GM21529 (cell line): ENCODE measurements around the gene UBE2D1.

ENCODE experiments used
- ATAC-seq: cut with Tn5 transposase; IDR thresholded peaks from one replicate; pipeline ENCODE4 v1.9.1; 2021; ENCODE audit not compliant: unreplicated experiment

Gene UBE2D1

DNA sequence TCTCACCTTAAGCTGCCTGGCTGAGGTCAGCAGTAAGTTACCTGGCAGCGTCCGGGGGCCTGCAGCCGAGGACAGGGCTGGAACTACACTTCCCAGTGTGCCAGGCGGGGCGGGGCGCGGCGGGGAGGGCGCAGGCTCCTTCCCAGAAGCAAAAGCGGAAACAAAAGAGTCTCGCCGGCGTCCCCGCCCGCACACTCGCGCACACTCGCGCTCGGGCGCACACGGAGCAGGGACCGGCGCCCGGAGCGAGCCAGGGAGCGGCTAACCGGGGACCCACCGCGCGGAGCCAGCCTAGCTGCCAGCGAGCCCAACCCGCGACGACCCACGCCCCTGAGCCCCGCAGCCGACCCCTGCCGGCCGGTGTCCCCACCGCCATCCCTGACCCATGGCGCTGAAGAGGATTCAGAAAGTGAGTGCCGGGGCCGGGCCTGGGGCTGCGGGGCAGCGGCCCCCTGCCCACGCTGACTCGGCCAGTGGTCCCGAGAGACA lies at the start of gene UBE2D1:
TSS of gene UBE2D1 (plus strand) at position 190 of the 489 bp plus-strand sequence. CDS start at position 386, 196 bp downstream.
- ATAC-seq, result peak; percentile 98

DNA sequence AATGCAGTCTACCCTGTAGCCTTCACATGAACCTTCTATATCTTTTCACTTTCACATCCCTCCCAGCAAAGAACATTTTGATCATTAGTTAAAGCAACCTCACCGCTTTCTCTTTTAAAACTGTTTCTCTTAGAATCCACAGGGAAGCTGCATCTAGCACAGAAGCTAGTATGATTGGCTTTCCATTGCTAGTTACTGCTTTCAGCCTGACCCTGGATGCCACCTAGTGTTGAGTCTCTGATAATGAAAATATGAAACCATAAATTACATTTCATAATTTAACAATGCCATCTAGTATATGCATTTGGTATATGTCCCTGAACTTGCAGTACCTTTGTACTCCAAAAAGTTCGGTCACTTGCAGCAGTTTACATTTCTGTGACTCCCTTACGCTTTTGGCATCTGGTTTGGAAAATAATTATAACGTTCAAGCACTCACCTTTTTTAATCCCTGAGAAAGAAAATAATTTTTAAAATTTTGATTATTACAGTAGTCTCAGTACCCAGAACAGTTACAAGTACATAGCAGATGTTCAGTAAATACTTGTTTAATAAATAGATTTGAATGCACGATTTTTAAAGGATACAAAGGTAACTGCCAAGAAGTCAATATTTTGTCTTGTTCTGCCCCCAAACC lies 43.1 kb upstream of the UBE2D1 start:
- ATAC-seq, result peak; percentile 91

DNA sequence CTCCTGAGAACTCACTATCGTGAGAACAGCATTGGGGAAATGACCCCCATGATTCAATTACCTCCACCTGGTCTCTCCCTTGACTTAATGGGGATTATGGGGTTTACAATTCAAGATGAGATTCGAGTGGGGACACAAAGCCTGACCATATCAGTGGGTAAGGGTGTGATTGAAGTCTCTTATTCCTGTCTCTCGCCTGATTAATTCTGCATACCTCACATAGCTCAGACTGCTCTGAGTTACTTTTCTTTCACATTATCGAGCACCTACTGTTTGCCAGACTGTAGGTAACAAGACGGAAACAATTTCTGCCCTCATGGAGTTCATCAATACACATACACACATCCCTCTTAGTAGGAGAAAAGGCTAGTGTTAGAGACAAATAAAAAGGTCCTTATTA lies 40.8 kb upstream of the UBE2D1 start:
- no peak for ATAC-seq

- peak; percentile 97 for ATAC-seq
Measured at GRCh38 chr10:58299580-58299979, 35.2 kb upstream of the UBE2D1 start.

- no peak for ATAC-seq
Measured at GRCh38 chr10:58300676-58301075, 34.1 kb upstream of the UBE2D1 start.

DNA sequence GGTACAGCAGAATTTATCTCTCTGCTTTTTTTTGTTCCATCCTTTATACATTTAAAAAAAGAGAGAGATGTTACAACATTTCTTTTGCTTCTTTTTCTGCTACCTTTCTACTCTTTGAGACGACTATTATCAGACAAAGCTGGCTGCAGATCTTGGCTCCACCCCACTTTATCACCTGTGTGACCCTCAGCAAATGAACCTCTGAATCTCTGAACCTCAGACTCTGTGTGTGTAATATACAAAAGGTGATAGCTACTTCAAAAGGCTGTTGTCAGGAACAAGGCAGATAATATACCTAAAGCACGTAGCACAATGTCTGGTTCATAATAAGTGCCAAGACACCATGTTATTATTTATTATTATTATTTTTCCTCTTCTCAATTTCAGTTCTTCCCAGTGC lies 32.6 kb upstream of the UBE2D1 start:
- ATAC-seq, result no peak

- ATAC-seq, result no peak
Measured at GRCh38 chr10:58304099-58304633, 30.6 kb upstream of the UBE2D1 start.

DNA sequence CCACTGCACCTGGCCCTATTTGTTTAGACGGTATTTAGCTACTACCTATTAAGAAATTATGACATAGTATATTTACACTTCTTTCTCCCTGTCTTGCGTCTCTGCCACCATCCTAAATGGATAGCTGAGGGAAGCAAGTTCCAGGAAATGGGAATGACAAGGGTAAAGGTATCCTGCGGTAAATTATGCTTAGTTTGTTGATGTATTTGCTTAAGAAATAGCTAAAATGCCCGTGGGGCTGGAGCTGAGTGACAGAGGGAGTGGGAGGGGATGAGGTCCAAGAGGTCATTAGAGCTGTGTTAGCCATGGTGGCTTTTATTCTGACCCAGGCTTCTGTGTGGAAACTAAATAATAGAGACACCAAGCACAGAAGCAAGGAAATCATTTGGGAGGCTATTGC lies 29.0 kb upstream of the UBE2D1 start:
- ATAC-seq, result no peak

- ATAC-seq, result no peak
Measured at GRCh38 chr10:58307676-58308075, 27.1 kb upstream of the UBE2D1 start.

DNA sequence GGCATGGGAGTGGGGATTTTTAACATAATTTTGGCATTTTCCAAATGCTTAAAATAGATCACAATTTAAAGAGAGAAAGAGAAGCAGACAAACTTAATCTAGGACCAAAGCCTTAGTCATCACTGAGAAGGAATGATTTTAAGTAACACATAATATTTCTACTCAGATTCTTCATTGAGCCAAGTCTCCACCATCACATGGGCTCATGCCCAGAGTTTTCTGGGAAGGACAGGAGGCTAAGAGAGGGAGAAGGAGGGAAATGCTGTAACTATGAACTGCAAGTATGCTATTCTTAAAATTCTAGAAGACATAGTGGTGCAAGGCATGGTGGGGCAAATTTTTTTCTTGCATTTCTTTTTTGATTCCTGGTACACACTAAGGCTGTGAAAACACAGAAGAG lies 23.8 kb upstream of the UBE2D1 start:
- no peak for ATAC-seq

GRCh38 chr10:58316874-58317273 lies 17.9 kb upstream of the UBE2D1 start:
- ATAC-seq, result no peak

DNA sequence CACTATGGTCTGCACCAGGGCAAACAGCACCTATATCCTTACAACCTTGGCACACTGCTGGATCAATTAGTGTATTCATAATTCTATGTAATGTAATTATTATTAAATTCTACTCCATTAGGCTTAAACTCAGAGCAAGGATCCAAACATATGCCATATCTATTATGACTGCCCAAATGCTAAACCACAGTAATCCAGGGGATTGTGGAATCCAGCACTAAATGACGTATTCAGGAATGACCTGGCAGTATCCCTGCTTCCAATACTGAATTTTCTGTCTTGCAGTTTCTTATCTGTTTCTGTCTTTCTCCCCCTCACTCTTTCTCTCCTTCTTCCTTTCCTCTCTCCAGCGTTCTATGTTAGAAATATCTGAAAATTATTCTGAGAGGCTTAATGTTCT lies 16.5 kb upstream of the UBE2D1 start:
- ATAC-seq, result no peak

DNA sequence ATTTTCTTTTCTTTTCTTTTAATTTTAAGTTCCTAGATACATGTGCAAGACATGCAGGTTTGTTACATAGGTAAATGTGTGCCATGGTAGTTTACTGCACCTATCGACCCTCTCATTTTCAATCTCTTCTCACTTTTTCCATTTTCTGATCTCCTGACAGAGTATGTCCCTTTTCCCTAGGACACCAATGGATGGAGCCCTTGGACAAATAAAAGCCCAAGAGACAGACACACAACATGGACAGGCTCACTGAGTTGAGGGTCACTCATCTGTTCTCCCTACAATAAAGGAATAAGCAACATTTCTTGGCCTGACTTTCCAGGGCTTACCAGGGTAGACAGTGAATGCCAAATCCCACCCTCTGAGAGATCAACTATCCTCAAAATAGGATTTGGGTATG lies 15.2 kb upstream of the UBE2D1 start:
- no peak for ATAC-seq

GRCh38 chr10:58320351-58321049 lies 14.3 kb upstream of the UBE2D1 start:
- no peak for ATAC-seq

- peak; percentile 77 for ATAC-seq
Measured at GRCh38 chr10:58322072-58322834, 12.6 kb upstream of the UBE2D1 start.

DNA sequence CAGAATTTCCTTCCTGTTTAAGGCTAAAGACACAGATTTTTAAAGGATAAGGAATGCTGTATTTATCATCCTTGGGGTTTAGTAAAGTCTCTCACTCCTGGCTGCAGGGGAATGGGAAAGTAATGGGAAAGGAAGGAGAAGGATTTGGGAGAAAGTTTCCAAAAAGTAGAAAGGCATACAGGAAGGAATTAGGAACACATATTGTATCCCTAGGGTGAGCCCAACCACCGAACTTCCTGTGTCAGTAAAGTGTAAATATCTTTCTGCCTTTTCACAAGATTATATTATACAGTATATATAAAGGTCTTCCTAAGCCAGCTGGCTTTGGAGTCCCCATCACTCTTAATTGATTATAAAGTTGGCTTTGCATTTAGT lies 12.0 kb upstream of the UBE2D1 start:
- ATAC-seq, result no peak

DNA sequence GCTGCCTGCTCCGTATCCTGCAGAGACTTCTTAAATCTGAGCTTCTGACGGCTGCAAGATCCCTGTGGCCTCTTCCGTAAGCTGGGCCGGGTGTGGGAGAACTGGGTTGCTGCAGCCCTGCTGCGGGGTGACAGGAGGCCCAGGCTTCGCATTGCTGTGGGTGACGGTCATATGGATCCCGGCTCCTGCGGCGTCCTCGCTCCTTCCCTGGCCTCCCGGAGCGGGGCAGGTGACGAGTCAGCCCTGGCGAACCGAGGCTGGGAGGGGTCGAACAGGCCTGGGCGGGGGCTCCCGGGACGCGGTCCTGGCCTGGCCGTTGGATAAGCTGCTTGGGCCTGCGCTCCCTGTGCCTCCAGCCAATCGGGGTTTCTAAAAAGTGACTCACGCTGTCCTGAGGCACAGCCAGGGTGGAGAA lies 7.8 kb upstream of the UBE2D1 start:
- ATAC-seq, result no peak

GRCh38 chr10:58328233-58328632 lies 6.6 kb upstream of the UBE2D1 start:
- no peak for ATAC-seq

- ATAC-seq, result no peak
Measured at GRCh38 chr10:58330431-58330830, 4.4 kb upstream of the UBE2D1 start.

DNA sequence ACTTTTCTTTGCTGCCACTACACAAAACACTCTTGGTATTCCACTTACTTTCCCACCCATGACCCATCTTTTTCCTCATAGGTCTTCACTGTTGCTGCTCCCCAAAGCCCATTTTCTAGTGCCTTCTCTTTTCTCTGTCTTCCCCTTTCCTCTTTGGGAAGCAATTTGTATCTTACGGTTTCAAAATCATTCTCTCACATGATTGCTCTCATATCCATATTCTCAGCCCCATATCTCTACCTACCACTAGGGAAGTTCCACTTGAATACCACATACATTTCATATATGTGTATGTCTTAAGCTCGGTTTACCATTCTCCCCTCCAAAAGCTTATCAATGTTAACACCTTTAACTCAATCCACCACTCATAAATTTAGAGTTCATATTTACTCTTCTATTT lies 3.2 kb upstream of the UBE2D1 start:
- no peak for ATAC-seq

DNA sequence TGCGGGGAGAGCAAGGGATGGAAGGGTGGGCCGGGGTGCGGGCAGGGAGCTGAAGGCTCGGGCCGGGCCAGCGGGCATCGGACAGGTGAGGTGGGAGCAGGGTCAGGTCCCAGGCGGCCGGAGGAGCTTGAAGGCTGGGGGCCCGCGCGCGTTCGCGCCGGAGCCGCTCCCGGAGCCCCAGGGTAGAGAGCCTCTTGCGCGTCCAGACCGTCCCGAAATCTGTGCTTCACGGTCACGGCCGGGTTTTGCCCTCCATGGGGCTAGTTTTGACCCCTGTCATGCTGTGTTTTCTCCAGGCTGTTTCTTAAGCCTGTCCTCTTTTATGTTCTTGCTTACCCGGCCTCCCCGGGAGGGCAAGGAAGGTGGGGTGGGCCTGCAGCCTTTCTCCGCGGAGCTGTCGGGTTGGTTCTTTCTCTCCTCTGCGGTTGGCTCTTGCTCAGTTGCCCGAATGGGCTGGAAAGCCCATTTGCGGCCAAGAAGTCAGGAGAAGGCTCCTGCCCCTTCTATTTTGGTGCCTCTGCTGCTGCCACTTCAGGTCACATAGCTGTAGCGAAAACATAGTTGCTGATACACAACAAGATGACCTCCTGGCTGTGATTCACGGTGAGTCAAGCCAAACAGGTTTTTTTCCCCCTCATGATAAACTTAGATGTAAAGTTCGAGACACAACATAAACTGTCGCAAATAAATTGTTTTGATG lies 650 bp downstream of the UBE2D1 start:
- peak; percentile 55 for ATAC-seq
